Stomach (tissue), 4 donors: ENCODE measurements around the gene AGBL4.

Experiments
- CTCF ChIP-seq, 7 experiments: fragments of 450-650 bp in 4 of 7; fragments of 200-600 bp in 3 of 7; sonication (generic) in 3 of 7; IDR thresholded peaks; one replicate each; pipeline ENCODE4 v1.5.1; 2016 to 2019; ENCODE audit warnings: antibody characterized with exemption in 7 of 7, control low read depth in 2 of 7, mild to moderate bottlenecking in 1 of 7
- EP300 ChIP-seq: sonication (generic); formaldehyde crosslinking; IDR thresholded peaks from one replicate; pipeline ENCODE4 v1.6.1; 2017; ENCODE audit warnings: antibody characterized with exemption
- POLR2A ChIP-seq, 4 donors: fragments of 450-650 bp; IDR thresholded peaks; one replicate each; pipeline ENCODE4 v1.6.1; 2016; ENCODE audit warnings: antibody characterized with exemption in 4 of 4, control low read depth in 2 of 4, mild to moderate bottlenecking in 1 of 4, moderate library complexity in 1 of 4
- POLR2AphosphoS5 ChIP-seq, 3 donors: sonication (generic); formaldehyde crosslinking; IDR thresholded peaks; one replicate each; pipeline ENCODE4 v1.6.1; 2016; ENCODE audit warnings: antibody characterized with exemption in 3 of 3

- no peak for TF ChIP-seq EP300
- no peak for TF ChIP-seq CTCF (IDR thresholded peaks at IDR 0.05)
- TF ChIP-seq POLR2A (IDR thresholded peaks at IDR 0.05) = no peak
- TF ChIP-seq POLR2AphosphoS5 (IDR thresholded peaks at IDR 0.05) = no peak
Measured at GRCh38 chr1:48726139-48726538, 1297.6 kb downstream of the AGBL4 start.
